Type B pancreatic cell (in vitro differentiated cells): ENCODE results near the gene INS. TPM values are rescaled to one million over a fixed set of nuclear protein-coding genes. Genes with fewer than 3 reads are reported as not detected.

Experiments used
- DNase-seq: peaks from one replicate; pipeline ENCODE4 v3.0.0; 2021; ENCODE audit warnings: mixed read lengths; ENCODE audit not compliant: unreplicated experiment; ENCODE audit errors: extremely low spot score
- H3K27ac Mint-ChIP-seq: 2 replicates; pipeline ENCODE4 v1.8.0; 2021; ENCODE audit warnings: mild to moderate bottlenecking, mixed read lengths
- H3K27me3 Mint-ChIP-seq: 2 replicates; pipeline ENCODE4 v1.8.0; 2021; ENCODE audit warnings: mixed read lengths
- H3K36me3 Mint-ChIP-seq: 2 replicates; pipeline ENCODE4 v1.8.0; 2021; ENCODE audit warnings: mixed read lengths
- H3K4me1 Mint-ChIP-seq: one replicate; pipeline ENCODE4 v1.8.0; 2021; ENCODE audit warnings: mixed read lengths; ENCODE audit not compliant: unreplicated experiment
- H3K4me3 Mint-ChIP-seq: 2 replicates; pipeline ENCODE4 v1.8.0; 2021; ENCODE audit warnings: mild to moderate bottlenecking, mixed read lengths
- H3K9me3 Mint-ChIP-seq: 2 replicates; pipeline ENCODE4 v1.8.0; 2021; ENCODE audit warnings: mixed read lengths
- CTCF ChIP-seq: fragments of 200-600 bp; sonication (generic); conservative IDR thresholded peaks from 2 replicates; pipeline ENCODE4 v1.5.0; 2021; ENCODE audit warnings: antibody characterized with exemption, mild to moderate bottlenecking
- total RNA-seq: library from RNA; stranded (reverse); gene quantifications from 2 replicates; pipeline ENCODE4 v1.2.1, GENCODE V29; 2021; ENCODE audit warnings: low replicate concordance

Gene INS
- total RNA-seq, 1 donor from 2014 or later = 1,584 TPM

DNA sequence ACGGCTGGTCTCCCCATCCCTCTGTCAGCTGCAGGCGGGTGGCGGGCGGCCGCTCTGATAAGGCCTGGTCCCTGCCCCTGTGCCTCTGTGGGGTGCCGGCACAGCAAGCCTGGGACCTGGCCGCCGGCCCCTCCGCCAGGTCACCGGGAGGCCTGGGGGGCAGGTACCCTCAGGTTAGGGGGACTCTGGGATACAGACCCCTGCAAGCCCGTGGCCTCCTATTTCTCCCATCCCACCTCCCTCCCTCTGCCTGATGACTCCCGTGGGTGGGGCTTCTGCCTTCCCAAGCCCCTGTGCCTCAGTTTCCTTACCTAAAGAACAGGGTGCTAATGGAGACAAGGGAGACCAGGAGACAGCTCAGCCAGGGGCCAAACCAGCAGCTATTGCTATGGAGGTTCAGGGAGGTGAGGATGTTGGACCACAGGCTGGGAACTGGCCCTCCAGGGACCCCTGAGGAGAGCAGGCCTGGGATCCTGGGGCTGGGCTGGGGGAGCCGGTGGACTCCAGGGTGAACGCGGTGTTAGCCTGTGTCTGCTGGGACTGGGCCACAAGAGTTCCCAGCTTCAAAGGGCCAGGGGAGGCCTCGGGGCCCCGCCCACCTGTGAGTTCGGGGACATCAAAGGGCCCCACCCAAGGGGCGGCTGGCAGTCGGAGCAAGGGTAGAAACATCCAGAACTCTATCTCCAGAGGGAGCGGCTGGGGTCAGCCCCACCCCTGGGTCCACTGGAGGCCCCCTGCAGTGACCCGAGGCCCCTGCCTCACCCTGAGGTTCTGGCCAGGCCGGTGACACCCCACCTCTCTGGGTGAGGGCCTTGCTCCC, 42.6 kb upstream of the INS start:
- Mint-ChIP-seq H3K27me3 (no peaks in the 10 kb centered on the region), H3K4me1 (peaks cover 4% of the 10 kb centered on the region), H3K9me3 (peaks cover 5% of the 10 kb centered on the region), H3K36me3 (no peaks in the 10 kb centered on the region), H3K27ac (no peak overlapping the region), H3K4me3 (no peak overlapping the region)
- peak; percentile 60 for DNase-seq
- no peak for TF ChIP-seq CTCF

GRCh38 chr11:2202900-2203439, 42.0 kb upstream of the INS start:
- H3K4me1 Mint-ChIP-seq = peaks cover 1% of the 10 kb centered on the region
- DNase-seq = no peak
- H3K9me3 Mint-ChIP-seq = peaks cover 5% of the 10 kb centered on the region
- no peak overlapping the region for H3K4me3 Mint-ChIP-seq
- H3K36me3 Mint-ChIP-seq = no peaks in the 10 kb centered on the region
- H3K27me3 Mint-ChIP-seq = no peaks in the 10 kb centered on the region
- H3K27ac Mint-ChIP-seq = peak overlapping the region; percentile 64
- no peak for TF ChIP-seq CTCF

DNA sequence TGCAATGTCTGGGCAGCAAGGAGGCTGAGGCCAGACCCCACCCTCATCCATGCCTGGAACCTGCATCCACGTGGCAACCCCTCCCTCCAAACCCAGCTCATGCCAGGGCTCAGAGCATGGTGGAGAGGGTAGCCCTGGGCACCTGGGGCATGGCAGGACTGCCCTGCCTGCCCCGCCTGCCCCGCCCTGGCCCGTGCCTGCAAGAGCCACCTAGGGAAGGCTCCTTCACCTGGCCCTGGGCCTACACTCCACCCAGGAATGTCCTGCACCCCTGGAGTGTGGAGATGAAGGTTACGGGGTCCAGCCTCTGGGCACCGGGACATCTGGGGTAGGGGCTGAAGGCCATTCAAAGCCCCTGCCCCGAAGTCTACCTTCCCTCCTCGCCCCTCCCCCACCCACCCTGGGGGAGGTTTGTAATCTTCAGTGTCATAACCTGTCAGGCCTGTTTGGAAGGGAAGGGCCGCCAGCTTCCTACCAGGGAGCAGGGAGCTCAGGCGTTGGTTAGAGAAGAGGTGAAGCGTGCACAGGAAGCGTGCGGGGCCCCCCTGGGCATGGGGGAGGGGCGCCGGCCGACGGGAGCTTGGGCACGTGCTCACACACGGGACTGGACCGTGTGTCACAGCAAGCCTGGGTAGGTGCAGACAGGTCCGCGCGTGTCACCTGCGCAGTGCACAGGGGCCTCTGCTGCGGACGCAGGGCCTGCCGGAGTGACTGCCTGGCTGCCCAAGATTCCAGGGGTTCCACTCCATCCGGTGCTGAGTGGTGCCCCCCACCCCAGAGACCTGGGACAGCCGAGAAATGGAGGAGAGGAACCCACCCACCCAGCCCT, 41.3 kb upstream of the INS start:
- Mint-ChIP-seq H3K27ac (peak overlapping the region; percentile 64), H3K4me3 (no peak overlapping the region), H3K4me1 (peaks cover under 1% of the 10 kb centered on the region), H3K36me3 (no peaks in the 10 kb centered on the region), H3K27me3 (no peaks in the 10 kb centered on the region), H3K9me3 (peaks cover 5% of the 10 kb centered on the region)
- TF ChIP-seq CTCF = no peak
- DNase-seq = no peak

GRCh38 chr11:2201542-2201941, 40.5 kb upstream of the INS start:
- H3K27ac Mint-ChIP-seq = peak overlapping the region; percentile 50
- DNase-seq = no peak
- H3K9me3 Mint-ChIP-seq = peaks cover 5% of the 10 kb centered on the region
- no peaks in the 10 kb centered on the region for H3K36me3 Mint-ChIP-seq
- H3K27me3 Mint-ChIP-seq = peaks cover 7% of the 10 kb centered on the region
- no peak overlapping the region for H3K4me3 Mint-ChIP-seq
- no peak for TF ChIP-seq CTCF
- H3K4me1 Mint-ChIP-seq = peaks cover 4% of the 10 kb centered on the region

DNA sequence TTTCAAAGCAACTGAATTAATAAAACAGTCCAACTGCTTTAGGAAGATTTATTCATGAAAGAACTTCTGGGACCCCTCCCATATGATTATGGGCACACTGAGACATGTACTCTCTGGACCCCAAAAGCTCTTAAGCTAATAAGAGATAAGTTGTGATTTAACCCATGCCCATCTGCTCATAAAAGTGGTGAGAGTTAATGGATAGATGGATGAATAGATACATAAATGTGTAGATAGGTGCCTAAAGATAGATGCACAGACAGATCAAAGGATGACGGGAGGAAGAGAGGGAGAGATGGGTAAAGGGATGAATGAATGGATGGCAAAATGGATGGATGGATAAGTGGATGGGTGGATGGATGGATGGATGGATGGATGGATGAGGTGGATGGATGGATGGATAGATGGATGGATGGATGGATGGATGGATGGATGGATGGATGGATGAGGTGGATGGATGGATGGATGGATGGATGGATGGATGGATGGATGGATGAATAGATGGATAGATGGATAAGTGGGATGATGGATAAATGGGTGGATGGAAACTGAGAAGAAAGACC, 40.0 kb upstream of the INS start:
- peaks cover 5% of the 10 kb centered on the region for H3K9me3 Mint-ChIP-seq
- H3K27me3 Mint-ChIP-seq = peaks cover 11% of the 10 kb centered on the region
- no peak overlapping the region for H3K4me3 Mint-ChIP-seq
- DNase-seq = no peak
- H3K36me3 Mint-ChIP-seq = no peaks in the 10 kb centered on the region
- peaks cover 4% of the 10 kb centered on the region for H3K4me1 Mint-ChIP-seq
- peak overlapping the region; percentile 25 for H3K27ac Mint-ChIP-seq
- TF ChIP-seq CTCF = no peak
